ENCODE measurements around the gene ANAPC7.

The ANAPC7 gene

GRCh38 chr12:110353211-110353965, 50.1 kb downstream of the ANAPC7 start:
- no peak overlapping the region for H2BK15ac ChIP-seq (ENCODE audit: low read depth, poor library complexity, severe bottlenecking)
- H3K4me1 ChIP-seq (ENCODE audit: control insufficient read depth, insufficient read depth, low read depth, low read length): no peaks in the 10 kb centered on the region
- no peaks in the 10 kb centered on the region for H3K9me3 ChIP-seq (ENCODE audit: control insufficient read depth, low read length)
- no peak overlapping the region for H3K27ac ChIP-seq (ENCODE audit: low read length, poor library complexity, severe bottlenecking)
- peaks cover 24 to 48% of the 10 kb centered on the region in 2 experiments for H3K36me3 ChIP-seq (ENCODE audit: control insufficient read depth in 1 of 2, insufficient read depth in 2 of 2, low read depth in 1 of 2, low read length in 2 of 2)
- 96% methylated on average over 11 of the region's 13 CpGs for WGBS
- H2BK5ac ChIP-seq (ENCODE audit: low read depth, low read length, poor library complexity, severe bottlenecking): no peak overlapping the region
- no peak overlapping the region for H3K9ac ChIP-seq (ENCODE audit: low read length)
- no peak overlapping the region for H2BK120ac ChIP-seq (ENCODE audit: low read depth, low read length)
- peaks cover 3% of the 10 kb centered on the region for H3K79me1 ChIP-seq (replicated peaks; ENCODE audit: low read length, poor library complexity, severe bottlenecking)
- no peak overlapping the region for H2BK12ac ChIP-seq (ENCODE audit: low read length in 2 of 2)
- H3K18ac ChIP-seq (ENCODE audit: low read depth in 1 of 2, low read length in 2 of 2): no peak overlapping the region
- no peaks in the 10 kb centered on the region for H3K27me3 ChIP-seq (ENCODE audit: control insufficient read depth in 1 of 2, insufficient read depth in 1 of 2, low read length in 2 of 2)
- no peak for DNase-seq
- H2AK5ac ChIP-seq (ENCODE audit: low read length, severe bottlenecking): no peak overlapping the region
- H2AFZ ChIP-seq (ENCODE audit: low read depth, low read length): no peak overlapping the region
- no peak overlapping the region for H4K8ac ChIP-seq (ENCODE audit: low read length)
- H3K4me3 ChIP-seq (ENCODE audit: insufficient read depth in 1 of 2, low read depth in 1 of 2, low read length in 2 of 2): no peak overlapping the region
- no peak overlapping the region for H3K4me2 ChIP-seq (ENCODE audit: low read length, poor library complexity, severe bottlenecking)
- no peak overlapping the region for H3K4ac ChIP-seq (ENCODE audit: low read depth in 1 of 2, low read length in 2 of 2)
- H3K23ac ChIP-seq (ENCODE audit: low read length in 2 of 2): no peak overlapping the region
- H3K14ac ChIP-seq (ENCODE audit: low read length in 2 of 2): no peak overlapping the region
- H4K91ac ChIP-seq (ENCODE audit: low read length): no peak overlapping the region

- Histone ChIP-seq H2BK15ac (ENCODE audit: low read depth, poor library complexity, severe bottlenecking) (no peak overlapping the region), H3K4me1 (ENCODE audit: control insufficient read depth, insufficient read depth, low read depth, low read length) (no peaks in the 10 kb centered on the region), H4K8ac (ENCODE audit: low read length) (no peak overlapping the region), H2BK5ac (ENCODE audit: low read depth, low read length, poor library complexity, severe bottlenecking) (no peak overlapping the region), H3K18ac (ENCODE audit: low read depth in 1 of 2, low read length in 2 of 2) (no peak overlapping the region), H2AFZ (ENCODE audit: low read depth, low read length) (no peak overlapping the region), H2AK5ac (ENCODE audit: low read length, severe bottlenecking) (no peak overlapping the region), H2BK12ac (ENCODE audit: low read length in 2 of 2) (no peak overlapping the region), H3K27me3 (ENCODE audit: control insufficient read depth in 1 of 2, insufficient read depth in 1 of 2, low read length in 2 of 2) (no peaks in the 10 kb centered on the region), H3K36me3 (ENCODE audit: control insufficient read depth in 1 of 2, insufficient read depth in 2 of 2, low read depth in 1 of 2, low read length in 2 of 2) (peaks cover 33 to 58% of the 10 kb centered on the region in 2 experiments), H2BK120ac (ENCODE audit: low read depth, low read length) (no peak overlapping the region), H3K27ac (ENCODE audit: low read length, poor library complexity, severe bottlenecking) (no peak overlapping the region), H3K4me2 (ENCODE audit: low read length, poor library complexity, severe bottlenecking) (no peak overlapping the region), H3K79me1 (replicated peaks; ENCODE audit: low read length, poor library complexity, severe bottlenecking) (peaks cover 6% of the 10 kb centered on the region), H4K91ac (ENCODE audit: low read length) (no peak overlapping the region), H3K9ac (ENCODE audit: low read length) (no peak overlapping the region), H3K4ac (ENCODE audit: low read depth in 1 of 2, low read length in 2 of 2) (no peak overlapping the region), H3K14ac (ENCODE audit: low read length in 2 of 2) (no peak overlapping the region), H3K9me3 (ENCODE audit: control insufficient read depth, low read length) (no peaks in the 10 kb centered on the region), H3K4me3 (ENCODE audit: insufficient read depth in 1 of 2, low read depth in 1 of 2, low read length in 2 of 2) (no peak overlapping the region), H3K23ac (ENCODE audit: low read length in 2 of 2) (no peak overlapping the region)
- DNase-seq: no peak
- WGBS: 80% methylated on average over 3 of the region's 3 CpGs
These were observed 51.1 kb downstream of the ANAPC7 start for GRCh38 chr12:110352401-110352800.

- H3K36me3 ChIP-seq (ENCODE audit: control insufficient read depth in 1 of 2, insufficient read depth in 2 of 2, low read depth in 1 of 2, low read length in 2 of 2): peaks cover 35 to 71% of the 10 kb centered on the region in 2 experiments
- H4K91ac ChIP-seq (ENCODE audit: low read length): no peak overlapping the region
- no peak overlapping the region for H4K8ac ChIP-seq (ENCODE audit: low read length)
- no peak overlapping the region for H3K27ac ChIP-seq (ENCODE audit: low read length, poor library complexity, severe bottlenecking)
- no peak overlapping the region for H2AFZ ChIP-seq (ENCODE audit: low read depth, low read length)
- DNase-seq: no peak
- no peak overlapping the region for H3K9ac ChIP-seq (ENCODE audit: low read length)
- no peak overlapping the region for H3K4me2 ChIP-seq (ENCODE audit: low read length, poor library complexity, severe bottlenecking)
- H2BK15ac ChIP-seq (ENCODE audit: low read depth, poor library complexity, severe bottlenecking): no peak overlapping the region
- H3K18ac ChIP-seq (ENCODE audit: low read depth in 1 of 2, low read length in 2 of 2): no peak overlapping the region
- H3K4ac ChIP-seq (ENCODE audit: low read depth in 1 of 2, low read length in 2 of 2): no peak overlapping the region
- H3K4me3 ChIP-seq (ENCODE audit: insufficient read depth in 1 of 2, low read depth in 1 of 2, low read length in 2 of 2): no peak overlapping the region
- H3K4me1 ChIP-seq (ENCODE audit: control insufficient read depth, insufficient read depth, low read depth, low read length): no peaks in the 10 kb centered on the region
- WGBS: 99% methylated on average over 8 of the region's 8 CpGs
- no peak overlapping the region for H2BK5ac ChIP-seq (ENCODE audit: low read depth, low read length, poor library complexity, severe bottlenecking)
- no peak overlapping the region for H3K23ac ChIP-seq (ENCODE audit: low read length in 2 of 2)
- H2AK5ac ChIP-seq (ENCODE audit: low read length, severe bottlenecking): no peak overlapping the region
- no peak overlapping the region for H2BK120ac ChIP-seq (ENCODE audit: low read depth, low read length)
- H3K27me3 ChIP-seq (ENCODE audit: control insufficient read depth in 1 of 2, insufficient read depth in 1 of 2, low read length in 2 of 2): no peaks in the 10 kb centered on the region
- H3K14ac ChIP-seq (ENCODE audit: low read length in 2 of 2): no peak overlapping the region
- peaks cover 6% of the 10 kb centered on the region for H3K79me1 ChIP-seq (replicated peaks; ENCODE audit: low read length, poor library complexity, severe bottlenecking)
- no peak overlapping the region for H2BK12ac ChIP-seq (ENCODE audit: low read length in 2 of 2)
- H3K9me3 ChIP-seq (ENCODE audit: control insufficient read depth, low read length): no peaks in the 10 kb centered on the region
These were observed 52.4 kb downstream of the ANAPC7 start for GRCh38 chr12:110351119-110351518.

GRCh38 chr12:110349514-110350151, 53.9 kb downstream of the ANAPC7 start:
- H4K8ac ChIP-seq (ENCODE audit: low read length): no peak overlapping the region
- peaks cover 19% of the 10 kb centered on the region for H3K79me1 ChIP-seq (replicated peaks; ENCODE audit: low read length, poor library complexity, severe bottlenecking)
- H3K27ac ChIP-seq (ENCODE audit: low read length, poor library complexity, severe bottlenecking): no peak overlapping the region
- no peaks in the 10 kb centered on the region for H3K4me1 ChIP-seq (ENCODE audit: control insufficient read depth, insufficient read depth, low read depth, low read length)
- H3K14ac ChIP-seq (ENCODE audit: low read length in 2 of 2): no peak overlapping the region
- no peaks in the 10 kb centered on the region for H3K27me3 ChIP-seq (ENCODE audit: control insufficient read depth in 1 of 2, insufficient read depth in 1 of 2, low read length in 2 of 2)
- DNase-seq: no peak
- H2BK15ac ChIP-seq (ENCODE audit: low read depth, poor library complexity, severe bottlenecking): no peak overlapping the region
- no peak overlapping the region for H2AK5ac ChIP-seq (ENCODE audit: low read length, severe bottlenecking)
- no peak overlapping the region for H2AFZ ChIP-seq (ENCODE audit: low read depth, low read length)
- no peak overlapping the region for H2BK120ac ChIP-seq (ENCODE audit: low read depth, low read length)
- no peak overlapping the region for H3K4ac ChIP-seq (ENCODE audit: low read depth in 1 of 2, low read length in 2 of 2)
- H2BK5ac ChIP-seq (ENCODE audit: low read depth, low read length, poor library complexity, severe bottlenecking): no peak overlapping the region
- 92% methylated on average over 12 of the region's 12 CpGs for WGBS
- H3K36me3 ChIP-seq (ENCODE audit: control insufficient read depth in 1 of 2, insufficient read depth in 2 of 2, low read depth in 1 of 2, low read length in 2 of 2): peaks cover 50 to 86% of the 10 kb centered on the region in 2 experiments
- H3K9ac ChIP-seq (ENCODE audit: low read length): no peak overlapping the region
- H3K4me2 ChIP-seq (ENCODE audit: low read length, poor library complexity, severe bottlenecking): no peak overlapping the region
- no peak overlapping the region for H3K18ac ChIP-seq (ENCODE audit: low read depth in 1 of 2, low read length in 2 of 2)
- no peaks in the 10 kb centered on the region for H3K9me3 ChIP-seq (ENCODE audit: control insufficient read depth, low read length)
- no peak overlapping the region for H3K23ac ChIP-seq (ENCODE audit: low read length in 2 of 2)
- H2BK12ac ChIP-seq (ENCODE audit: low read length in 2 of 2): no peak overlapping the region
- no peak overlapping the region for H4K91ac ChIP-seq (ENCODE audit: low read length)
- H3K4me3 ChIP-seq (ENCODE audit: insufficient read depth in 1 of 2, low read depth in 1 of 2, low read length in 2 of 2): no peak overlapping the region
